Stomach (tissue), 9 donors: ENCODE data around the gene TRIO. TPM values are rescaled to one million over a fixed set of nuclear protein-coding genes. Genes with fewer than 3 reads are reported as not detected.

ENCODE experiments used
- DNase-seq, 2 donors: peaks; one replicate each; pipeline versions ENCODE4 v3.0.0 to v3.0.0-alpha.2; 2013 to 2019
- H3K27ac ChIP-seq, 5 donors: fragments of 200-600 bp in 4 of 5; sonication (generic) in 4 of 5; one replicate each; pipeline ENCODE4 v1.5.1; 2013 to 2019; ENCODE audit warnings: mild to moderate bottlenecking in 1 of 5, moderate library complexity in 1 of 5
- H3K27me3 ChIP-seq, 3 donors: fragments of 200-600 bp; sonication (generic); one replicate each; pipeline ENCODE4 v1.5.1; 2017 to 2019; ENCODE audit warnings: mixed run types in 1 of 3
- H3K36me3 ChIP-seq, 4 donors: fragments of 200-600 bp; sonication (generic); 1 replicate in 3 of 4; 2 replicates in 1 of 4; pipeline ENCODE4 v1.5.1; 2016 to 2019
- H3K4me1 ChIP-seq, 4 donors: fragments of 200-600 bp; sonication (generic); one replicate each; pipeline ENCODE4 v1.5.1; 2016 to 2019
- H3K4me3 ChIP-seq, 4 donors: fragments of 200-600 bp; sonication (generic) in 3 of 4; one replicate each; pipeline ENCODE4 v1.5.1; 2016 to 2019; ENCODE audit warnings: mild to moderate bottlenecking in 1 of 4
- H3K9me3 ChIP-seq, 4 donors: fragments of 200-600 bp; sonication (generic); one replicate each; pipeline ENCODE4 v1.5.1; 2016 to 2019
- EP300 ChIP-seq: sonication (generic); formaldehyde crosslinking; IDR thresholded peaks from one replicate; pipeline ENCODE4 v1.6.1; 2017; ENCODE audit warnings: antibody characterized with exemption
- POLR2A ChIP-seq, 4 donors: fragments of 450-650 bp; IDR thresholded peaks; one replicate each; pipeline ENCODE4 v1.6.1; 2016; ENCODE audit warnings: antibody characterized with exemption in 4 of 4, control low read depth in 2 of 4, mild to moderate bottlenecking in 1 of 4, moderate library complexity in 1 of 4
- POLR2AphosphoS5 ChIP-seq, 3 donors: sonication (generic); formaldehyde crosslinking; IDR thresholded peaks; one replicate each; pipeline ENCODE4 v1.6.1; 2016; ENCODE audit warnings: antibody characterized with exemption in 3 of 3
- WGBS, 5 donors: extraction: QIAGEN DNeasy Blood & Tissue Kit in 3 of 5; methylation state at CpG; one replicate each; pipeline versions ENCODE4 v1.1.5 to v1.1.7; 2013 to 2018; 5-methylcytosine and 5-hydroxymethylcytosine counted together
- intact Hi-C: fragments of 100-400 bp; cut with DNase I; formaldehyde crosslinking; loops from one replicate; pipeline ENCODE4 v1.15.1; 2023; ENCODE audit warnings: low total_unique reads
- polyA plus RNA-seq, 3 donors: library from polyadenylated mRNA; stranded (reverse); fragments of 200-250 nt; gene quantifications; one replicate each; pipeline ENCODE4 v1.2.3, GENCODE V29; 2013
- total RNA-seq, 5 donors: library from RNA; depleted of rRNA; stranded (reverse); fragments of >200 nt; gene quantifications; one replicate each; pipeline versions ENCODE4 v1.1.0 to v1.2.3, GENCODE V29; 2014 to 2016
- TF ChIP-seq, protein P1 (sequence below), 7 experiments: fragments of 450-650 bp in 4 of 7; fragments of 200-600 bp in 3 of 7; sonication (generic) in 3 of 7; IDR thresholded peaks; one replicate each; pipeline ENCODE4 v1.5.1; 2016 to 2019; ENCODE audit warnings: antibody characterized with exemption in 7 of 7, control low read depth in 2 of 7, mild to moderate bottlenecking in 1 of 7
- donor health status: healthy with polysubstance abuse.
- donor health status: Bipolar disorder and iron deficiency.
- donor health status: healthy.

TRIO gene
- total and polyA plus RNA-seq, 8 donors, result 9.9 to 558 (median 127) TPM

DNA sequence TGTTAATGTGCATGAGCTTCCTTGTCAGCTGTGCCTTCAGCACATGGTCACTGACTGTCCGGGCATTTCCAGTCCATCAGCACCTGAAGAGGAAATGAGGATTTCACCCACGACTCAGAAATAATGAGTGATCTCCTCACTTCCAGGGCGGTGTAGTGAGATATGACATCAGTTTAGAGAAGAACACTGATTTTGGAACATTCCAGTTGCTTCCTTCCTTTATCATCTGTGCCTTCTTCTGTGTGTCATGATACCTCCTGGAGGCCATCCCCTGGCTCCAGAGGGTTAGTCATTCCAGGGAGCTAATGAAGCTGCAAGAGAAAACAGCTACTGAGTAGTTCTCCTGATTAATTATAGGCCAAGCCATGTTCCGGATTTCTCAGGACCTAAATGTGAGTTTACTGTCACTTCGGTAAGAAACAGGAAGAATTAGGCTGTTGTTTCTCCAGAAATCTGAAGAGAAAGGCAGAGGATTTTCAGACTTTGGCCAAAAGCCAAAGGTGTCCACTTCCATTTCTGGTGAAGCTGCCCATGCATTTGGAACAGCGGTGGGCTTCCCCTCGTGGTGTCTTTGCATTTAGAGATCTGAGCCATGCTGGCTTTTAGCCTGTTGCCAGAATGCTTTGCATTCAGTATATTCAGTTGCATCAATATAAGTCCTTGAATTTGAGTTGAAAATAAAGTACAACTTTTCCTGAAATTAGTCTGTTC lies 277.1 kb downstream of the TRIO start:
- no peak overlapping the region for H3K27ac ChIP-seq
- DNase-seq, result no peak
- peaks cover 0 to 26% (median 11%) of the 10 kb centered on the region in 4 donors for H3K4me1 ChIP-seq
- WGBS, 5 donors, result 75 to 84% (median 81%) methylated on average over 7 of the region's 7 CpGs
- no peaks in the 10 kb centered on the region for H3K9me3 ChIP-seq
- intact Hi-C loops, result no loop called here
- TF ChIP-seq POLR2A (IDR thresholded peaks at IDR 0.05) (no peak), EP300 (no peak), POLR2AphosphoS5 (IDR thresholded peaks at IDR 0.05) (no peak)
- TF ChIP-seq, protein P1, sequence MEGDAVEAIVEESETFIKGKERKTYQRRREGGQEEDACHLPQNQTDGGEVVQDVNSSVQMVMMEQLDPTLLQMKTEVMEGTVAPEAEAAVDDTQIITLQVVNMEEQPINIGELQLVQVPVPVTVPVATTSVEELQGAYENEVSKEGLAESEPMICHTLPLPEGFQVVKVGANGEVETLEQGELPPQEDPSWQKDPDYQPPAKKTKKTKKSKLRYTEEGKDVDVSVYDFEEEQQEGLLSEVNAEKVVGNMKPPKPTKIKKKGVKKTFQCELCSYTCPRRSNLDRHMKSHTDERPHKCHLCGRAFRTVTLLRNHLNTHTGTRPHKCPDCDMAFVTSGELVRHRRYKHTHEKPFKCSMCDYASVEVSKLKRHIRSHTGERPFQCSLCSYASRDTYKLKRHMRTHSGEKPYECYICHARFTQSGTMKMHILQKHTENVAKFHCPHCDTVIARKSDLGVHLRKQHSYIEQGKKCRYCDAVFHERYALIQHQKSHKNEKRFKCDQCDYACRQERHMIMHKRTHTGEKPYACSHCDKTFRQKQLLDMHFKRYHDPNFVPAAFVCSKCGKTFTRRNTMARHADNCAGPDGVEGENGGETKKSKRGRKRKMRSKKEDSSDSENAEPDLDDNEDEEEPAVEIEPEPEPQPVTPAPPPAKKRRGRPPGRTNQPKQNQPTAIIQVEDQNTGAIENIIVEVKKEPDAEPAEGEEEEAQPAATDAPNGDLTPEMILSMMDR (IDR thresholded peaks at IDR 0.05), result no peak
- no peak overlapping the region for H3K4me3 ChIP-seq
- H3K36me3 ChIP-seq, result peaks cover 17 to 85% (median 81%) of the 10 kb centered on the region in 4 donors
- no peaks in the 10 kb centered on the region for H3K27me3 ChIP-seq

DNA sequence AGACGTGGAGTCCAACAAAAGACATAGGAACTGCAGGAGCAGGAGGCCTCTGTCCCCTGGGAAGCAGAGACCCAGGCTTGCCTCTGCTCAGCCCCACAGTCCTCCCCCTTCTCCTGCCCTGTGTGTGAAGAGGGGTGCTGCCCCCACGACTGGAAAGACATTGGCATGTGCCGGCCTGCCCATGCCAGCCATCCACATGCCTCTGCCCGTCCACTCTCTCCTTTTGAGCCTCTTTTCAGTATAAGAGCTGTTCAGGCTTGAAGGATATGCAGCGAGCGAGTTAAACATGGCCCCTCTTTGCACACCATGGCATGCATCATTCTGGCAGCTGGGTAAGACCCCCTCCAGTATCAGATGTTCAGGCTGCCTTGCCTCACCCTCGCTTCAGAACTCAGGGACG lies 278.7 kb downstream of the TRIO start:
- no peaks in the 10 kb centered on the region for H3K27me3 ChIP-seq
- intact Hi-C loops, result no loop called here
- peaks cover 17 to 91% (median 83%) of the 10 kb centered on the region in 4 donors for H3K36me3 ChIP-seq
- H3K27ac ChIP-seq, result no peak overlapping the region
- TF ChIP-seq POLR2AphosphoS5 (IDR thresholded peaks at IDR 0.05) (no peak), EP300 (no peak), POLR2A (IDR thresholded peaks at IDR 0.05) (no peak)
- TF ChIP-seq, protein P1 (IDR thresholded peaks at IDR 0.05), result no peak
- peaks cover 0 to 16% (median 6%) of the 10 kb centered on the region in 4 donors for H3K4me1 ChIP-seq
- DNase-seq, result no peak
- no peaks in the 10 kb centered on the region for H3K9me3 ChIP-seq
- no peak overlapping the region for H3K4me3 ChIP-seq
- 84 to 91% (median 87%) methylated on average over 8 of the region's 8 CpGs for WGBS, 5 donors

DNA sequence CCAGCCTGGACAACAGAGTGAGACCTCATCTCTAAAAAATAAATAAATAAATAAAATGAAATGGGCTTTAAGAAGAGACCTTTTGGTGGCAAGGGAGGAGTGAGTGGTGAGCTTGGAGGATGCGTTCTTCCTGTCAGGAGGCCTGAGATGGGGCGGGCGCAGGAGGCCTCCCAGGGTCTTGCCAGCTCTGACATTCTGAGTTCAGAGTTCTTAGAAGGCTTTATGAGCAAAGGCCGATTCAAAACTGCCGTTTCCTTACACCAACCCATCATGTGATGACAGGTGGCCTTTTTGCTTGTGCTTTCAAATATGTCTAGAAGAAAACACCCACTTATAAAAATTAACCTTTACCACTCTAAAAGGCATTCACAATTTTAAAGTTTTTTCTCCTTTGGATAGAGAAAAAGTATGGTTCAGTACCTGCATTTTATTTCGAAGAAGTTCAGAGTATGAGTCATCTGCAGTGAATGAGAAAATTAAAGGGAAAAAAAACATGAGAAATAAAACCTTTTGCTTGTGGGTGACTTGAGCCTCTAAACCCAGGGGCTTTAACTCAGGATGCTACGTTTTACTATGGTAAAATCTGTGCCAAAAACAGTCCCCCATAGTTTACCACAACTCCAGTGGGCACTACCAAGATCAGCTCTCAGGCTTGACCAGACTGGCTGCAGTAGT lies 281.0 kb downstream of the TRIO start:
- intact Hi-C loops, result no loop called here
- H3K36me3 ChIP-seq, result peaks cover 17 to 81% (median 75%) of the 10 kb centered on the region in 4 donors
- no peak for DNase-seq
- no peaks in the 10 kb centered on the region for H3K27me3 ChIP-seq
- peaks cover 5 to 21% (median 16%) of the 10 kb centered on the region in 4 donors for H3K4me1 ChIP-seq
- TF ChIP-seq POLR2AphosphoS5 (IDR thresholded peaks at IDR 0.05) (no peak), EP300 (no peak), POLR2A (IDR thresholded peaks at IDR 0.05) (no peak)
- TF ChIP-seq, protein P1 (IDR thresholded peaks at IDR 0.05), result no peak
- H3K27ac ChIP-seq, result no peak overlapping the region
- H3K4me3 ChIP-seq, result no peak overlapping the region
- WGBS, 5 donors, result 79 to 90% (median 87%) methylated on average over 7 of the region's 7 CpGs
- H3K9me3 ChIP-seq, result no peaks in the 10 kb centered on the region

DNA sequence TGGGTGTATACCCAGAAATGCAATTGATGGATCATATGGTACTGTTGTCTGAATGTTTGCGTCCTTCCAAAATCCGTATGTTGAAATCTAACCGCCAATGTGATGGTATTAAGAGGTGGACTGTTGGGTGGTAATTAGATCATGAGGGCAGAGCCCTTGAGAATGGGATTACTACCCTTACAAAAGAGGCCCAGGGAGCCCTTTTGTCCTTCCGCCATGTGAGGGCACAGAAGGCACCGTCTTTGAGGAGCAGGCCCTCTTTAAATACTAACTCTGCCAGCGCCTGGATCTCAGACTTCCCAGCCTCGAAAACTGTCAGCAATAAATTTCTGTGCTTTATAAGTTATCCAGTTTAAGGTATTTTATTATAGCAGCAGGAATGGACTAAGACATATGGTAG lies 282.4 kb downstream of the TRIO start:
- H3K27ac ChIP-seq, result no peak overlapping the region
- TF ChIP-seq, protein P1 (IDR thresholded peaks at IDR 0.05), result no peak
- TF ChIP-seq EP300, result no peak
- TF ChIP-seq POLR2AphosphoS5 (IDR thresholded peaks at IDR 0.05), result no peak
- no peak for TF ChIP-seq POLR2A (IDR thresholded peaks at IDR 0.05)
- no peaks in the 10 kb centered on the region for H3K27me3 ChIP-seq
- H3K9me3 ChIP-seq, result no peaks in the 10 kb centered on the region
- intact Hi-C loops, result no loop called here
- peaks cover 5 to 31% (median 19%) of the 10 kb centered on the region in 4 donors for H3K4me1 ChIP-seq
- peaks cover 9 to 67% (median 61%) of the 10 kb centered on the region in 4 donors for H3K36me3 ChIP-seq
- DNase-seq, result no peak
- no peak overlapping the region for H3K4me3 ChIP-seq
- WGBS, 5 donors, result 95 to 98% (median 96%) methylated on average over 7 of the region's 7 CpGs
